Fibroblast of skin of back (primary cell): Measurements from ENCODE around the gene ATP7A. TPM values are rescaled to one million over a fixed set of nuclear protein-coding genes. Genes with fewer than 3 reads are reported as not detected.
A peak's percentile ranks its signal among the peaks of the same experiment; 100 is the strongest.
"Not testable (repeated sequence)": the region's sequence is repeated elsewhere in the genome, so short reads cannot be mapped to it uniquely, and the experiment has no call there.

Experiments
- DNase-seq: peaks from one replicate; pipeline ENCODE4 v3.0.0-alpha.2; 2013
- polyA plus RNA-seq, 2 experiments: library from polyadenylated mRNA; unstranded; fragments of 120-200 nt; gene quantifications; one replicate each; pipeline ENCODE4 v1.2.1, GENCODE V29; 2013; ENCODE audit not compliant: insufficient read length in 2 of 2

Gene ATP7A
- polyA plus RNA-seq (2013, experiment 1 of 2; ENCODE audit: insufficient read length): 5.1 TPM
- 7.4 TPM for polyA plus RNA-seq (2013, experiment 2 of 2; ENCODE audit: insufficient read length)

GRCh38 chrX:77910108-77910840 lies at the start of gene ATP7A:
Gene ATP7A (plus strand): TSS chrX:77910693. CDS start chrX:77971642, 60,949 bp downstream.
- peak; percentile 91 for DNase-seq

- DNase-seq: no peak
Measured at GRCh38 chrX:77875372-77875771, 35.1 kb upstream of the ATP7A start.

GRCh38 chrX:77881418-77881817 lies 29.1 kb upstream of the ATP7A start:
- DNase-seq: not testable (repeated sequence)

- DNase-seq: no peak
Measured at GRCh38 chrX:77892887-77893286, 17.6 kb upstream of the ATP7A start.

GRCh38 chrX:77893713-77894112 lies 16.8 kb upstream of the ATP7A start:
- no peak for DNase-seq

- DNase-seq: peak; percentile 96
Measured at GRCh38 chrX:77894921-77895886, 15.3 kb upstream of the ATP7A start, which contains the start of gene MAGT1. Gene MAGT1 (minus strand): TSS chrX:77895435. CDS start chrX:77895410, 25 bp downstream.

- peak; percentile 96 for DNase-seq
Measured at GRCh38 chrX:77899081-77899828, 11.2 kb upstream of the ATP7A start, which contains the start of gene COX7B. Gene COX7B (plus strand): TSS chrX:77899468. CDS start chrX:77899554, 86 bp downstream.

GRCh38 chrX:77900688-77901087 lies 9.8 kb upstream of the ATP7A start:
- DNase-seq: no peak

- no peak for DNase-seq
Measured at GRCh38 chrX:77901506-77901905, 9.0 kb upstream of the ATP7A start.

GRCh38 chrX:77917294-77917933 lies 6.9 kb downstream of the ATP7A start:
- no peak for DNase-seq

- no peak for DNase-seq
Measured at GRCh38 chrX:77918568-77918967, 8.1 kb downstream of the ATP7A start.

- DNase-seq: not testable (repeated sequence)
Measured at GRCh38 chrX:77919370-77919769, 8.9 kb downstream of the ATP7A start.

- DNase-seq: no peak
Measured at GRCh38 chrX:77922787-77923186, 12.3 kb downstream of the ATP7A start.

GRCh38 chrX:77924320-77924859 lies 13.9 kb downstream of the ATP7A start:
- DNase-seq: no peak

- DNase-seq: no peak
Measured at GRCh38 chrX:77925764-77926163, 15.3 kb downstream of the ATP7A start.

GRCh38 chrX:77930581-77930980 lies 20.1 kb downstream of the ATP7A start:
- no peak for DNase-seq

GRCh38 chrX:77935886-77936285 lies 25.4 kb downstream of the ATP7A start:
- DNase-seq: no peak

GRCh38 chrX:77936299-77936698 lies 25.8 kb downstream of the ATP7A start:
- no peak for DNase-seq

- DNase-seq: peak; percentile 12
Measured at GRCh38 chrX:77937291-77937690, 26.8 kb downstream of the ATP7A start.

- DNase-seq: no peak
Measured at GRCh38 chrX:77938083-77938680, 27.7 kb downstream of the ATP7A start.

- not testable (repeated sequence) for DNase-seq
Measured at GRCh38 chrX:77945031-77945430, 34.5 kb downstream of the ATP7A start.
